ENCODE results near the gene SELENOI.
A peak's percentile ranks its signal among the peaks of the same experiment; 100 is the strongest.
"Not testable (repeated sequence)": the region's sequence is repeated elsewhere in the genome, so short reads cannot be mapped to it uniquely, and the experiment has no call there.

Gene SELENOI, protein sequence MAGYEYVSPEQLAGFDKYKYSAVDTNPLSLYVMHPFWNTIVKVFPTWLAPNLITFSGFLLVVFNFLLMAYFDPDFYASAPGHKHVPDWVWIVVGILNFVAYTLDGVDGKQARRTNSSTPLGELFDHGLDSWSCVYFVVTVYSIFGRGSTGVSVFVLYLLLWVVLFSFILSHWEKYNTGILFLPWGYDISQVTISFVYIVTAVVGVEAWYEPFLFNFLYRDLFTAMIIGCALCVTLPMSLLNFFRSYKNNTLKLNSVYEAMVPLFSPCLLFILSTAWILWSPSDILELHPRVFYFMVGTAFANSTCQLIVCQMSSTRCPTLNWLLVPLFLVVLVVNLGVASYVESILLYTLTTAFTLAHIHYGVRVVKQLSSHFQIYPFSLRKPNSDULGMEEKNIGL

DNA sequence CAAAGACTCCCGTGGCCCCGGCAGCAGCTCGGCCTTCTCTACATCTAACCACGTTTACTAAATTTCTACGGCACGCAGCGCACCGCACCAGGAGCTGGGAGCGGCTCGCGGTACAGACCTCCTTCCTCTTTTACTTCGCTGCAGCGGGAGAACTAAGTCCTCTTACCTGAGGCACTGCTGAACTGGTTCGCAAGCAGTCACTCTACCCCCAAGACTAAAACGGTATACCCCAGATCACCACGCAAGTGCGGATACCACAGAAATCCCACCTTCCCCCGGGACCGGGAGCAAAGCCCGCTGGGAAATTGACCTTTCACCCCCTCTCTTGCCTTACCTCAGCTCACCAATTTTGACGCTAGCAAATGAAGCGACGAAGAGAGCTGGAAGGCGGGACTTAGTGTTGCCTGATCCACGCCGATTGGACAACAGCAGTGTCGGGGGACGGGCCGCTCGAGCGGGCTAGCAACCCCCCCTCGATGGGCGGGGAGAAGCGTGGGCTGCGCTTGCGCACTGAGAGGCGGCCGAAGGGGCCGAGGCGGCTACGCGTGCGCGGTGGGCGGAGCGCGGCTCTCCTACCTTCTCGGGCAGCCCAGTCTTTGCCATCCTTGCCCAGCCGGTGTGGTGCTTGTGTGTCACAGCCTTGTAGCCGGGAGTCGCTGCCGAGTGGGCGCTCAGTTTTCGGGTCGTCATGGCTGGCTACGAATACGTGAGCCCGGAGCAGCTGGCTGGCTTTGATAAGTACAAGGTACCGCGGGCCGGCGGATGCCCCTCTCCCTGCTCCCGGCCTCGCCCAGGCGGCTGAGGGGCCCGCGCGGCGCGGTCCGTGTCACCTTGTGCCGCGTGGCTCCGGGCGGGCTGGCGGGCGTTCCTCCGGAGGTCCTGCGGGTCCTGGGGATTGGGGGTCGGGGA, at the start of gene SELENOI:
Gene SELENOI (plus strand): TSS at position 599 of the 909 bp plus-strand sequence. CDS start 90 bp downstream, at position 689.
- peak; percentile 96 for DNase-seq

DNA sequence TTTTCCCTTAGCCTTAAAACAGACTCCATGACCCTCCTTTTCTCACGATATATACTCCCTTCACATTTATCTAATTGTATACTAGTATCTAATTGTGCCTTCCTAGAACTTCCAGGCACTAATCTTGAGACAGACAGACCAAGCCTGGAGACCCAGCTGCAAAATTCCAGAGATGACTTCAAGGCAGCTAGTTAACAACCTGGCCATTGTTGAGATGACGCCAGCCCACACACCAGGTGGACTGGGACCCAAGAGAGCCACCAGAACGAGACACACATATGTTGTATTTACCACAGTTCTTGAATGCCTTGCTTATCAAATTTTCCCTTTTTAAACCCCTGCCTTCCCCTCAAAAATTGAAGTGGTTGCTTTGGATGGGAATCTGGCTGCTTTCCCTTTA, 48.9 kb upstream of the SELENOI start:
- no peak for DNase-seq

DNA sequence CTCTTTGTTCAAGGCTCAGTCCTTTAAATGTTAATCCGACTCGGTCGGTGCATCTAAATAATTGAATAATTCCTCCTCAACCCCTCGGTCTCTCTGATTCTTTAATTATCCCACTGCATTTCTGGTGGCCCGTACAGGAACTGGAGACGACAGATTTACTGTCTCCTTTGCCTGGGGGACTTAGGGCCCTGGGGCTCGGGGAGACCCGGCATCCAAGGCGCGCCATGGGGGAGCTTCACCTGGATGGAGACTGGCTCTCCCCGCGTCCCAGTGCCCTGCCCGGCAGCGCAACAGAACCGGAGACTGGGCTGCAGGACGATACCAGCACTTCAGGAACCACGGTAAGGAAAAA, 47.7 kb upstream of the SELENOI start:
- no peak for DNase-seq

DNA sequence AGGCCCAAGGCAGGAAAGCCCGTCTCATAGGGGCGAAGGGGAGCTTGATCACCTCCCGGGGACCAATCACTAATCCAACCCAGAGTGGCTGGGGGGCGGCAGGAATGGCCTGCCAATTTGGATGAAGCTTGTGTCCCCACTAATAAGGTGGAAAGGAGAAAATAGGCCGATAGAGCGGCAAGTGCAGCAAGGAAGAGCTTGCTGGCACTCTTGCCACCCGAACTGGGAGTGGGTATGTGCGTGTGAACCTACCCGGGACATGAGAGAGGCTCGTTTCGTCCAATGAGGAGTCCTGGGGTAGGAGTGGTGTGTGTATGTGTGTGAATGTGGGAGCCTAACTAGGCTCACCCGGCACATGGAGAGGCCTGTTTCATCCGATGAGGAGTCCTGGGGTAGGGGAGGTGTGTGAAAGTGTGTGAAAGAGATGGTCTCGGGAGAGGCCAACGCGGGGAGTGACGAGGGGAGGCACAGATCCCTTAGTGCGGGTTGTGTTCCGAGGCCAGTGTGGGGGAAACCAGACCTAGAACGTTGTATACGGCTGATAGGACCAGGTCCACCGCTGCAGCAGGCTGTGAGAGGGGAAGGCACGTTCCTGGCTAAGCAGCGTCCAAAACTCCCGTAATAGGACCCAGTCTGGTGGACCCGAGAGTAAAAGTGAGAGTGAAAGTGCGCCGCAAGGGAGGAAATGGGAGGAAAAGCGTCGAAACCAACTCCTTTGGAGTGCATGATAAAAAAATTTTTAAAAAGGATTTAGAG, 47.1 kb upstream of the SELENOI start:
- no peak for DNase-seq

DNA sequence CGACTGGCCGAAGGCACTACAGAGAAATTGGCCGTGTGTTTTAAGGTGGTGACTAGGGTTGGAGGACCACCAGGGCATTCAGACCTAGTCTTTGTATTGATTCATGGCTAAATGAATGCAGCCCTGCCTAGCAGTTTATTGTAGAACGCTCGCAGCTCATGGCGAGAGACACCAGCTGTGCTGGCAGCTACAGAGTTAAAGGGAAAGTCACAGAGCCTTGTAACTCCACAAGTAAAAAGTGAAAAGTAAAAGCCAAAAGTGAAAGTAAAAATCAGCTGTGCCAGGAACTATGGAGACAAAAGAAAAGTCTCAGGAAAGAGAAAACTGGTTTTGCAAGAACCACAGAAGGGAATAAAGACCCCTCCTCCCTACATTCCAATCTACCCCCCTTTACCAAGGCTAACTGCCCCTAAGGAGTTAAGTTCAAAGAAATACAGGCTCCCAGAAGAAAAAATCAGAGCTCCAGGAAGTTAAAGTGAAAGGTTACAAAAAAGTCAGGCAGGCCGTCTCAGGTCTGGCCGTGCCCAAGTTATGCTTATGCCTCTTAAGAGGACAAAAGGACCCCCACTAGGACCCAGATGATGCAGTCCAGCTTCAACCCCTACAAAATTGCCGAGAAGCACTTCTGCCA, 46.4 kb upstream of the SELENOI start:
- DNase-seq = no peak

DNA sequence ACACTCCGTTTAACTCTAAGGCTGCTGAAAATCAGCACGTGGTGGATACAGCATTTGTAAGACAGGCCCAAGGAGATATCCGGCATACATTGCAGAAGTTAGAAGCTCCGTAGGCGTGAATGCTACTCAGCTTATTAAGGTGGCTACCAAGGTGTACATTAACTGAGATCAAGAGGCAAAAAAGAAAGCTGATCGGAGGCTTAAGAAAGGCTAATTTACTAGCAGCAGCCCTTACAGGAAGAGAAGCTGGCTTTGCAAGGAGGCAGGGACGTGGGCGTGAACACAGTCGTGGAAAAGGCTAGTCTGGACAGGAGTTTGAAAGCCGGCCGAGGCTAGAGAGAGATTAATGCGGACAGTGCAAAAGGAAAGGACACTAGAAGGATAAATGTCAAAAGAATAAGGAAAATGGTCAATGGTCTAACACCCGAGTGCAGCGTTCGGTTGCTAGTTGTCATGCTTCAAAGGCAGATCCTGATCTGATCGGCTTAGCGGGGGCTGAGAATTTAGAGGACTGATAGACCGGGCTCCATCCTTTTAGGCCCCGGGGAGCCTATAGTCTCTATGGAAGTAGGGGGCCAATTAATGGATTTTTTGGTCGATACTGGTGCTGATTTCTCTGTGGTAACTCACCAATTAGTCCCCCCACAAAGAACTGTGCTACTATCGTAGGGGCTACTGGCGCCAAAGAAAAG, 45.6 kb upstream of the SELENOI start:
- no peak for DNase-seq

DNA sequence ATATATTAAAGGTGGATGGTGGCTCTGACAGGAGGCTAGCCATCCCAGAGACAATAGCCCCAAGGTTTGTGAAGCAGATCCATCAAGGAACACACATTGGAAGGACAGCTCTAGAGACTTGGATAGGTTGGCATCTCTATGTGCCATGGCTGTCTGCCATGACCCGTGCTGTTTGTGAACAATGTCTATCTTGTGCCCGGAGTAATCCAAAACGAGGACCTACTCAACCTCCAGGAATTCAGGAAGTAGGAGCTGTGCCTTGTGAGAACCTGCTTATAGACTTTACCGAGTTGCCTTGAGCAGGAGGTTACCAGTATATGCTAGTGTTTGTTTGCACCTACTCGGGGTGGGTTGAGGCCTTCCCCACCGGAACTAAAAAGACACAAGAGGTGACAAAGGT, 43.1 kb upstream of the SELENOI start:
- DNase-seq = no peak

DNA sequence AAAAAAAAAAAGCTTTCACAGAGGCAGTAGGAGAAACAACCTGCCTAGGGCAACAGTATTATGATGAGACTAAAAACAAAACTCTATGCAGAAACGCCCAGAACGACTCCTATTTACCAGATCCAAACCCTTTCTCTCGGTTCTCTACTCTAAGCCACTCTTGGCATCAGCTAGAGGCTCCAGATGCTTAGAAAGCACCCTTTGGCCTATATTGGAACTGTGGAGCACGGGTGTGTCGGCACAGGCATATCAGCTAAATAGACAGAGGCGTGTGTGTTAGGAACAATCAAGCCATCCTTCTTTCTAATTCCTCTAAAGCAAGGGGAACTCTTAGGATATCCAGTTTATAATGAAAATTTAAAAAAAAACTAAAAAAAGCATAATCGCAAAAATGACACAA, 40.8 kb upstream of the SELENOI start:
- DNase-seq = not testable (repeated sequence)

DNA sequence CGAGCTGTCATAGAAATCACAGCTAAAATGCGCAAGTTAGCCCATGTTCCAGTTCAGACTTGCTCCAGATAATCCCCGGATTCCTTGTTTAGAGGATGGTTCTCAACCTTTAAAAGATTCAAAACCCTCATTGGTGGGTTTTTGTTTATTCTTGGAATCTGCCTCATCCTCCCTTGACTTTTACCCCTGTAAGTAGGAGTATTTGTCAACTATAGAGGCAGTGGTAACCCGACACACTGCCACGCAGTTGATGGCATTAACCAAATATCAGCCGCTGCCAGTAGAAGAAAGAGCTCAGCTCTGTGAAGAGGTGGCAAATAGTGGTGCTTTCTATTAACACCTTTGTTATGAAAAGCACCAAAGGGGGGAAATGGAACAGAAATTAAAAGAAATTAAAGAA, 40.4 kb upstream of the SELENOI start:
- DNase-seq = no peak

DNA sequence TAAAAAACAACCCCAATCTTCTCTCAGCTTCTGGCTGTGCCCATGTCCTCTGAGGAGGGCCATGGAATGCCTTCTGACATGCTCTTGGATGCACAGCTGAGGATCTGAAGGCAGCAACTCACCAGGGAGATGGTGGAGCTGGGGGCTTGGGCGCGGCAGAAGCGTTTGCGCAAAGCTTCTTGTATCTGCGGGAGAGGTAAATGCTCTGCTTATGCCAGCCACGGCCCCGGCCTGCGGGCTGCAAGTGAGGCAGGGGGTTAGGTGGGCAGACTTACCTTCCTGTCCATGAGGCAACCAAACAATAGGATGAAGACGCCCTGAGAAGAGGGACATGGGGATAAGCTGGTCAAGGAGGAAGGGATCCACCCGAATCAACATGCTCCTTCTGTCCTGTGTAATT, 36.0 kb upstream of the SELENOI start:
- no peak for DNase-seq

DNA sequence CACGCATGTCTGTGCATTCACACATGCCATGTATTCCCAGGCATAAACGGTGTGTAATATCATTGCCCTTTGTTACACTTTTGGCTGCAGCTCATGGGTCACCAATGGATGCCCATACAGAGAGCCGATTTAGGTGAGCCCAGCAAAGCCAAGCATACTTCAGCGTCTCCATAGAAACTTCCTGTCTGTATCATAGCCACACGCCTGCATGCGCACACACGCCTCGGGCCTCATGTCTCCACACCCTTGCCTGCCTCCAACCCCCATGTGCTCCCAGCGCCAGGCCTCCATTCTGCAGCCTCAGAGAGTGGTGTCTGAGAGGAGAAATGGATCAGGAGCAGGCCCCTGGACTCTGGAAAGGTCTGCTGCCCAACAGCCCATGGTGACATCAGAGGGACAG, 33.5 kb upstream of the SELENOI start:
- no peak for DNase-seq

DNA sequence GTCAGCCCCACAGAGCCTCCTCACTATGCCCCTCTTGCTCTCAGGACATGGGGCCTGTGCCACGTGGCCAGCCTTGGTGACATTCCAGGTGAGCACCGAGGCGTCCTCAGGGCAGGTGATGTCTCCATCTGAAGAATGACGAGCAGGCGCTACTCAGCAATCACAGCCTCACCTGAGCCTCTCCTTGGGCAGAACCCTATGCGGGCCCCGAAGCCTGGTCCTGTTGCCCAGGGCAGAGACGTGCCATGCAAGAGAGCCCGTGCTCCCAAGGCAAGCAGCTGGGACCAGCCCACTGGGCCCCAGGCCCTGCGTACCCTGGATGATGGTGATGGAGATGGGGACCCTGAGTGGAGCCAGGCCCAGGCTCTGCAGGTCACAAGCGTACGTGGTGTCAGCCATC, 32.5 kb upstream of the SELENOI start:
- no peak for DNase-seq

DNA sequence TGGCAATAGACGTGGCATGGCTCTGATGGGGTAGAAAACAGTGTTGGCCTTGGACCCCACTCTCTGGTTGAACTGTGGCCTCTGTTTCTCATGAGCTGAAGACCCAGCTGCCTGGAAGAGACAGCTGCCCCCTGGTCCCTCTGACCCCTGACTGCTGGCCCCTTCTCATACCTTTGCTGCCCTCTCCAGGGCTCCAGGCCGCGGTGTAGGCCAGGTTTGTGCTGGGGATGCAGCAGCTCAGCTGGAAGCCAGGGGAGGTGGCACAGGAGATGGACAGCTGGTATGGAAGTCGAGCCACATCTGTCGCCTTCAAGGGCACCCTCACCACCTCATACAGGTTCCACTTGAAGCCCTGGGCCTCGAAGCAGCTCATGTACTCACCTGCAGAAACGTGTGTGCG, 31.7 kb upstream of the SELENOI start:
- no peak for DNase-seq

DNA sequence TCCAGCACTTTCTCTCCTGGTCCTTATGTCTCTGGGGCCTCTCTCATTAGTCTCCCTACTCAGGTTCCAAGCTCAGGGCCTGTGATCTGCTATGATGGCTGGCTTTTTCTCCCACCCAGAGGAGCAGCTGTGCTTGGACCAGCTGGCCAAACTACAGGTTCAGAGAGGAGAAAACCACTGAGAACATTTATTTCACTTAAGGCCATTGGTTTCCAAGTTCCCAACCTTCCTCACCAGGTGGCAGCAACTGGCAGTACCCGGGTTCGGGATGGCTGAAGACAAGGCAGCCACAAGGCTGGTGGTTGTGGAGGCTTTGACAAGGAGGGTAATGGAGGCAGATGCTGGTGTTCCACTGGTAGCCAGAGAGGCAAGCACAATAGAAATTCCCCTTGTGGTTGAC, 29.9 kb upstream of the SELENOI start:
- DNase-seq = no peak

DNA sequence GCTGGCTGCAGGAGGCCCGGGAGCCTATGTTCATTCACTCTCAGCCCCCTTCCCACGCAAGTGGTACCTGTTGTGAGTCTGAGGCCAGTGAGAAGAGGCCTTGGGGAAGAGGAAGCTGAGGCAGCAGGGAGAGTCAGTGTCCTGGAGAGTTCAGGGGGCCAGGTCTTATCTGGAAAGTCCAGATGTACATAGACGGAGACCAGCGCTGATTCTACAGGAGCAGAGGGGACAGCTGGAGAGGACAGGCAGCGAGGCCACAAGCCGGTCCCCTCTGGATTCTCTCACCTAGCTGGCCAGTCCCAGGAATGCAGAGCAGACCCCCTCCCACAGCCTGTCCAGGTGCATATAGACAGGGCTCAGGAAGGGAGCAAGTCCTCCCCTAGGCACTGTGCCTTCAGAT, 29.1 kb upstream of the SELENOI start:
- DNase-seq = no peak

DNA sequence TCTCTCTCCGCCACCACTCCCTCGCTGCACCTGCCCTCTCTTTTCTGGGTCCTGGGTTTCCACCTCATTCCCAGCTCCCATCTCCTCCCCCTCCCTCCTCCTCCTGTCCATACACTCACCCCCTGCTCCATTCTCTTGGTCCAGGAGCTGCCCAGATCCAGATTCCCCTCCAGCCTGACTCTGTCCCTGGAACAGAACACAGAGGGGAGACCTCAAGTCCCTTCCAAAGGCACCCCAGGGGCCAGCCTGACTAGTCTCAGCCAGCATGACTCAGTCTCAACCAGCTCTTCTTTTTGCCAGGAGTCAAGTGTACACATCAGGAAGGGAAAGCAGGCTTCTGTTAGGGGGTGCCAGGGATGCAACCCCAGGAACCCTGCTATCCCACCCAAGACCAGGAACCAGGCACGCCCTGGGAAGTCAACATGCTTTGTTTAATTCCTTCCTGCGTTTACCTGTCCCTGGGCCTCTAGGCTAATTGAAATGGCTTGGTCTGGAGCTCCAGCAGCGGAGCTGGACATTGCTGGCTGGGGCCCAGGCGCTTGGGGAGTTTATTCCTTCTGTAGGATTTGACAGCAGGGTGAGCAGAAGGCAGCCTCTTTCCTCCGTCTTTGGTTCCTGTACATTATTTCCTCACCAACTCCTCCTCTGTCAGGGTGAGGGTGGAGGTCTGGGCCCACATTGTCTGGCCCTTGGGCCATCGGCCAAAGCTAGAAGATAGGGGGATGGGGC, 28.4 kb upstream of the SELENOI start:
- no peak for DNase-seq

DNA sequence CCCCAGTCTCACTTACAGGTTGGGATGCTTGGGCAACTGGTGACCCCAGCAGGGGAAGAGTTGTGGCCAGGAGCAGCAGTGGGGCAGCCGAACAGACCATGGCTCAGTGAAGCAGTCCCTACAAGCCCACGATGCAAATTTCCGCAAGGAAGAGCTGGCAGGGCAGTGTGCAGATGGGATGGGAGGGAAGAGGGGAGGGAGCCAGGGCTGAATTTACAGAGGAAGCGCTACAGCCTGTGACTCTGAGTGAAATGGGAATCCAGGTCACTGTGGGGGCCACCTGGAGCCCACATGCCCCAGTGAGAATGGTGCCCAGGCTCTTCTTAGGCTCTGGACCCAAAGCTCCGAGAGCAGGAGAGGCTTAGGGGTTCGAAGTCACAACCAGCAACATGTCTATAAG, 27.0 kb upstream of the SELENOI start:
- no peak for DNase-seq

DNA sequence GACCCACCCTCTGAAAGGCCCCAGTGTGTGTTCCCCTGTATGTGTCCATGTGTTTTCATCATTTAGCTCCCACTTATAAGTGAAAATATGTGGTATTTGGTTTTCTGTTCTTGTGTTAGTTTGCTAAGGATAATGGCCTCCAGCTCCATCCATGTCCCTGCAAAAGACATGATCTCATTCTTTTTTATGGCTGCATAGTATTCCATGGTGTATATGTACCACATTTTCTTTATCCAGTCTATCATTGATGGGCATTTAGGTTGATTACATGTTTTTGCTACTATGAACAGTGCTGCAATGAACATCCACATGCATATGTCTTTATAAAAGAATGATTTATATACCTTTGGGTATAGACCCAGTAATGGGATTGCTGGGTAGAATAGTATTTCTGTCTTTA, 21.5 kb upstream of the SELENOI start:
- DNase-seq = not testable (repeated sequence)

DNA sequence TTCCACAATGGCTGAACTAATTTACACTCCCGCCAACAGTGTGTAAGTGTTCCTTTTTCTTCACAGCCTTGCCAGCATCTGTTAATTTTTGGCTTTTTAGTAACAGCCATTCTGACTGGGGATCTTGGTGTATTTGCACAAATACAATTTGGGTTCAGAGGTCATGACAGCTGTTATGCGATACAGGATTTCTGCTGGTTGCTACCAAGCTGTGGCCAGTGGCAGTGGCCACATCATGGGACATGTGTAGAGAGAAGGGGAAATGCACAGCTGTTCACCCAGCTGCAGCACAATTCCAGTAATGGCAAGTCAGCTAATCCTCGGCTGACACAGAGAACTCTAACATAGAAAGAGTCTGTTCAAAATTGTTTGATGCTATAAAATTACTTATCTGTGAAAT, 21.0 kb upstream of the SELENOI start:
- DNase-seq = no peak

DNA sequence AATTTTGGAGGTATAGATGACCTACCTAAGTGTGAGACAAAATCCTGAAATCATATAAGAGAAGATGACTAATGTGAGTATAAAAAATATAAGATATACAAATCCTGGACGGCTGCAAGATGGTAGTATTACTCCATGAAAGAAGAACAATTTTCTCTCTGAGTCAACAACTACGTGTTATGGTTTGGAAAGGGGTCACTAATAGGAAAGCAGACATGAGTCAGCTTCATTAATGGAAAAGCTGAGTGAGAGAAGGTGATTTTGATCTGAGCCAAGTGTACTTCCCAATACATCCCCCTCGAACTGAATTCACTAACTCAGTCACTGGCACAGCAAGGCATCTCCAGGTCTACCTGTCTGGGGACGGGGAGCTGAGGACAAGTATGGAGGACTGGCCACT, 20.1 kb upstream of the SELENOI start:
- DNase-seq = no peak

DNA sequence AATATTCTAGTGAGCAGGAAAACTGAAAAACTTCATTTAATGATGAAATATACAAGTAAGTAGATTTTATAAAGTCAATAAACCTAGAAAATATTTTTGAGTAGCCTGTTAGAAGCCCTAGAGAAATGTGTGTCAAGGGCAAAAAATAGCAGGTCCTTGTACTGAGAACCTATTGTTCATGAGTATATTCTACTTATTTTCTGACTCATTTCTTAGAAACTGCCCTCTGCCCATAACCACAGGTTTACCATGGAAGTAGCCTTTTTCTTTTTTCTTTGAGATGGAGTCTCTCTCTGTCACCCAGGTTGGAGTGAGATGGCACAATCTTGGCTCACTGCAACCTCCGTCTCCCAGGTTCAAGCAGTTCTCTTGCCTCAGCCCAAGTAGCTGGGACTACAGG, 19.4 kb upstream of the SELENOI start:
- DNase-seq = no peak
